GM18526 (cell line): ENCODE data around the gene RIMS4.

ENCODE experiments used
- POLR2A ChIP-seq: IDR thresholded peaks from 3 replicates; pipeline ENCODE4 v1.6.1; 2011; ENCODE audit not compliant: insufficient read length; ENCODE audit errors: extremely low read depth

The RIMS4 gene

DNA sequence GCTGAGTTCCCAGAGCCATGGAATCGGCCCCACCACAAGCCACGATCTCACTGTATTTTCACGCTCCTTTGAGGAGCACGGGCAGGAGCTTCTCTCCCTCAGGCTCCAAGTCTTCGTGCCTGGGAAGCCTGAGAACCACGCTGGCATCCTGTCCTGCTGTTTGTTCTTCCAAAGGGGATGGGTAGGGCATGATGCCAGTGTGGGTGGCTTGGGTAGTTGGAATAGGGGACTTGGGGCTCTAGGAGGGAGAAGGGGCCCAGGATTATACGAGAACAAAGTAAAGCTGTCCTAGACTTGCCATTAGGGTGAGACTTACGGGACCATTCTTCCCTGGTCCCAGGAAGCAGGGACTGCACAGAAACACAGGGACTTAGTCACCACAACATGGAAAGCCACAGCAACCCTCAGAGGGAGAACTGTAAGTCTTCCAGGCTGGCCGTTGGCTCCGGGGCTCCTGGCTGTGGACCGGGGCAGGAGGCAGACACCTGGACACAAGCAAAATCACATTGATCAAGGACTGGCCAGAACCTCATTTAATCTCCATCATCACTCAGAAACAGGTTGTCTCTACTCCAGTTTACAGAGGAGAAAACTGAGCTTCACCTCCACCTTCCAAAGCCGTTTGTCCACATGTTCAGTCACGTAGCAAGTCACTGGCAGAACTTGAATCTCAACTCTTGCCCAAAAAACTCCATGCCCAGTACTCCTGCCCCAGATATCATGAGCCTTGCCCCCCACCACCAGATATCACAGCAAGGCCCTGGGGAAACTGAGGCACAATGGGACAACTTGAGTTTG, 93.8 kb downstream of the RIMS4 start:
- TF ChIP-seq POLR2A: no peak

DNA sequence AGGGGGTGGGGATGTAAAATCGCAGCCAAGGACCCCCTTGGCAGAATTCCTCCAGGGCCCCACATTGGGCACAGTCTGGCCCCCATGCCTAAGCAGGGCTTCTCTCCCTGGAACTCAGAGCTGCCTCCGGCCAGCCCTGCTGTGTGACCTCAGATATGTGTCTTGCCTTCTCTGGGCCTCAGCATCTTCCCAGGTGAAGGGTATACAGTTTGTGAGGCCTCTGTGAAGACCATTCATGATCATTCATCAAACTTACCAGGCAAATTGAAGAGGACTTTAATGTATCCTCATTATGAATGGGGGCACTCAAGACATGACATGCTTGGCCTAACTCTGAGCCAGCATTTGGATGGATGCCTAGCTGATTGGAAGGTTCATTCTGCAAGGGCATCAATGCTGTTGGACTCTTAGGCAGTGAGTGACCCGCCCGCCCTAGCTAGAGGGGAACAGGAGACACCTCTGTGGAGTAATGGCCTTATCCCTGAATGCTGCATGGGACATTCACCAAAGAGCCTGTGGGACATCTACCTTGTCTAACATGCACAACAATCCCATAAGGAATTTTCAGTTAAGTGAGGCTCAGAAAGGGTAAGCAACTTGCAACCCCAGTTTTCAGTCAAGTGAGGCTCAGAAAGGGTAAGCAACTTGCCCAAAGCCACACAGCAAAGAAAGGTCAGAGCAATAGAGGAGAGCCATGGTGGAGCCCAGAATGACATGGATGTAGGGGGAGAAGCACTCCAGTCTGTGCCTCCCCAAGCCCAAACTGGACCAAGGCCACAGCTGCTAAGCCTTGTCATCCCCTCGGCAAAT, 94.6 kb downstream of the RIMS4 start:
- no peak for TF ChIP-seq POLR2A

DNA sequence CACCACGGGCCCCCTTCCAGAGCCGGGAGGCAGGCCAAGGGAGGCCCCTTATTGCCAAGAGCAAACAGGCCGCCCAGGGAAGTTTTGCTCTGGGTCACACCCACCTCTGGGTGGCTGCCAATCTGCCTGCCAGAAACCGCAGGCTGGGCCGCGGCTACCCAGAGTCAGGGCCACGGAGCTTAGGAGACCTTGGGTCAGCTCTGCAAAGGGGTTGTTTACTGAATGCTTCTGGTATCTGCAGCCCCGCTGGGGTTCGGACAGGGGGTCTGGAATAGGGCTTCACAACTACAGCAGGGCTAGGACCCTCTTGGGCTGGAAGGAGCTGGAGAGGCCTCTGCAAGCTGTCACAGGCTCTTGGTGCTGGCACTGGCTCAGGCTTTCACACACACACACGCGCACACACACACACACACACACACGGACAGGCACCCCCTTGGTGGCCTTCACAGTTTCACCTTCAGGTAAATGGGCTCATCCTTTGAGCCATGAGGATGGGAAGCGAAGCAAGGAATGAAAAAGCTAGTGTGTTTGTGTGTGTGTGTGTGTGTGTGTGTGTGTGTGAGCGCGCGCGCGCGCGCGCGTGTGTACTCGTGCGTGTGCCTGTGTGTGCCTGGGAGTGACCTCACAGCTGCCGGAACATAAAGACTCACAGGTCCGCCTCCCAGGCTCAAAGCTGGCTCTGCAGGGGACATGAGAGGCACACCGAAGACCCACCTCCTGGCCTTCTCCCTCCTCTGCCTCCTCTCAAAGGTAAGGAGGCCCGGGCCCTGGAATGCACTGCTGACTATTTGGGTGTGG, 95.4 kb downstream of the RIMS4 start, which contains the start of gene CCN5:
TSS of gene CCN5 (plus strand) at position 669 of the 798 bp plus-strand sequence. CDS start at position 691, 22 bp downstream.
- TF ChIP-seq POLR2A: no peak

GRCh38 chr20:44714102-44714700, 96.1 kb downstream of the RIMS4 start:
- no peak for TF ChIP-seq POLR2A

DNA sequence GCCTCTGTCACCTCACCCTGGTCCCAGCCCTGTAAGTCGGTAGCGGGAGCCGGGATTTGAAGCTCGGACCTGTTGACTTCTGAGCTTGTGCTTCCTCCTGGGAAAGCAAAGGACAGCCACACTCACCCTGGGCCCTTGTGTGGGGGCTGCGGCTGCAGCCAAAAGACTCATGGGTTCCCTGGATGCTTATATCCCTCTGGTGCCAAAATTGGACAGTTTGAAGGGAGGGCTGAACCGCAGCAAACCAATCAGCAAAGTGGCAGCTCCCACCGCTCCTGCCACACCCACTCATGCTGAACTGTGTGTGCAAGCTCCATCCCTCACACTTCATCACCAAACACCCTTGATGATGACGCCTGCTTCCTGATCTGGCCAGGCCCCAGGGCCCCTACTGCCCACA, 99.1 kb downstream of the RIMS4 start:
- no peak for TF ChIP-seq POLR2A

DNA sequence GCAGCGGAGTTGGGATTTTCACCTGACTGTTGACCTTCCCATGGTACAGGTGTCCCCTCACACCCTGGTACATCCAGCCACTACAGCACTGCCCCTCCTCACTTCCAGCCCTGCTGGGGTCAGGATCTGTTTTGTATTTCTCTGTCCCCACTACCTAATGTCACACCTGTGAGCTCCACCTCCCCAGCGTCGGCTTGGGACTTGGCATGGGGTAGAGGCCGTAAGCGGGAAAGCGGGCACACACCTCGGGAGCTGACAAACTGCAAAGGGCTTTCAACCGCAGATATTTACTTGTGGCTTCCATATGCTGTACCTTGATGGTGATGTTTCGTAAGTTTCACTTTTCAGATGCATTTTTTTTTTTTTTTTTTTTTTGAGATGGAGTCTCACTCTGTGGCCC, 100.5 kb downstream of the RIMS4 start:
- TF ChIP-seq POLR2A: no peak

- no peak for TF ChIP-seq POLR2A
These were observed 101.0 kb downstream of the RIMS4 start for GRCh38 chr20:44709380-44709779.

DNA sequence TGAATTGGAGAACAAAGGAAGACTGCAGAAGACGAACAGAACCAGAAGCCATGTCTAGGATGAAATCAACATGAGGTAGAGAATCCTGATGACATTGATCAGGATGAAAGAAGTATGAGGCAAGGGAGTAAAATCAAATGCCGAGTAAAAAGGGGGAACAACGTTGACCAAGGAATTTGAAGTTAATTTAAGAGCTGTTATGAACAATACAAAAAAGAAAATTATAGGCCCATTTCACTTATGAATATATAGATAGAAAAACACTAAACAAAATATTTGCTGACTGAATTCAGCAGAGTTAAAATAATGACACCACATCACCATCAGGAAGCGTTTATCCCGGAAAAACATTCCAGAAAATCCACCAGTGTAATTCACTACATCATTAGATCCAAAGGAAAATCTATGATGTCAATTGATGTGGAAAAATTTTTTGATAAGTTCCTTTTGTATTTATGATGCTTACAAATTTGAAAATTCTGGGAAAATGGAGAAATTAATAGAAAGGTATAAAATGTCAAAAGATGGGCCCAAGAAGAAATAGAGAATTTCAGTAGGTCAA, 103.2 kb downstream of the RIMS4 start:
- TF ChIP-seq POLR2A: no peak

GRCh38 chr20:44706301-44707017, 103.9 kb downstream of the RIMS4 start:
- TF ChIP-seq POLR2A: no peak

DNA sequence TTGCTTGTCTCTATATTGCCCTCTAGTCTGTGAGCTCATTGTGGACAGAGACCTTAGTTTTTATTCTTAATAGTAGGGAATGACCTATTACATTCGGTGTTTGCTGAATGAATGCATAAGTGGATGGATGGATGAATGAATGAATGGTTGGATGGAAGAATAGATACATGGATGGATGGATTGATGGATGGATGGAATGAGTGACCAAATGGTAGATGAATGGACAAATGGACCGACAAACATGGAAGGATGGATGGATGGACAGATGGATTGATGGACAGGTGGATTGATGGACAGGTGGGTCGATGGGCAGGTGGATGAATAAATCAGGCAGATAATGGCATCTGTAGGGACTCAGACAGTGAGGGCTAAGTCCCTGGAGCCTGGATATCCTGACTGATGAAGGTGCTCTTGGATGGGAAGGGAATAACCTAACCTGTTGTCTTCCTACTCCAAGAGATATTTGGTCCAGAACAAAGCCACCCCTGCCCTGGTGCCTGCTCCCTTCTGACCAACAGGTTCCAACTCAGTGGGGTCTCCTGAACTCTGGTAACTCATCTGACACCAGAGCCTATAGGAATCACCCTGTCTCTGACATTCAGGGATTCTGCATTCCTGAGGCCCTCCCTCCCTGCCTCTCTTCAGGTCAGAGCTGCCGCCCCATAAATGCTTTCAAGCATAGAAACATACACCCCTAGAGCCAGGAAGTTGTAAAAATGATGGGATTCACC, 104.8 kb downstream of the RIMS4 start:
- no peak for TF ChIP-seq POLR2A

DNA sequence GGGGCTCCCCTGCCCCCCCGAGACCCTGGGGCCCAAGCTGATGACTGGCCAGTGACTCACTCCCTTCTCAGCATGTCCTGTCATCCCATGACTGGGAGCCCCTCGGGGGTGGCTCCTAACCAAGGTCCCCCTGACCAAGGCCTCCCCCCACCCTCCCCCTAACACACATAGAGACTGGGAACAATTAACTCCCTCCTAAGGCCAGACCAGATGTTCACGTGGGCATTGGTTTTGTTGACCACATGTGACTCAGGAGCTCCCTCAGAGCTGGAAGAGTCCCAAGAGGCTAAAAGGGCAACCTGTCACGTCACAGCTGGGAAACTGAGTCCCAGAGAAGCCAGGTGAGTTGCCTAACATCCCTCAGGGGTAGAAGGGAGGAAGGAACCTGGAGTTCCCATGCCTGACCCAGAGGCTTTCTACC, 105.8 kb downstream of the RIMS4 start:
- TF ChIP-seq POLR2A: no peak

GRCh38 chr20:44703956-44704488, 106.3 kb downstream of the RIMS4 start:
- TF ChIP-seq POLR2A: no peak
